Measurements from ENCODE around the gene MTFR2.

MTFR2 gene

GRCh38 chr6:136289579-136290409 is 39.7 kb upstream of the MTFR2 start, which contains the start of gene BCLAF1:
Gene BCLAF1, minus strand, starts transcription at chr6:136289846. Its CDS starts 9,980 bp downstream, at chr6:136279866.
- Histone ChIP-seq H4K91ac (ENCODE audit: low read length) (peak within 1 kb of the TSS; percentile 98), H2BK120ac (ENCODE audit: low read depth, low read length) (peak within 1 kb of the TSS; percentile 90), H3K79me1 (replicated peaks; ENCODE audit: low read length, poor library complexity, severe bottlenecking) (no peaks in the 10 kb centered on the region)

GRCh38 chr6:136289327-136289578 is 39.1 kb upstream of the MTFR2 start:
- Histone ChIP-seq H3K4me1 (ENCODE audit: control insufficient read depth, insufficient read depth, low read depth, low read length) (peaks cover 9% of the 10 kb centered on the region), H3K4me3 (ENCODE audit: insufficient read depth in 1 of 2, low read depth in 1 of 2, low read length in 2 of 2) (peak overlapping the region; percentile 83 to 98), H2AFZ (ENCODE audit: low read depth, low read length) (no peak overlapping the region), H3K9me3 (ENCODE audit: control insufficient read depth, low read length) (no peaks in the 10 kb centered on the region), H2BK12ac (ENCODE audit: low read length in 2 of 2) (peak overlapping the region in 1 of 2 experiments; percentile 18), H4K8ac (ENCODE audit: low read length) (peak overlapping the region; percentile 97), H4K91ac (ENCODE audit: low read length) (peak overlapping the region; percentile 98), H3K18ac (ENCODE audit: low read depth in 1 of 2, low read length in 2 of 2) (peak overlapping the region; percentile 95 to 98), H2BK5ac (ENCODE audit: low read depth, low read length, poor library complexity, severe bottlenecking) (peak overlapping the region; percentile 94), H3K79me1 (replicated peaks; ENCODE audit: low read length, poor library complexity, severe bottlenecking) (no peaks in the 10 kb centered on the region), H3K14ac (ENCODE audit: low read length in 2 of 2) (peak overlapping the region in 1 of 2 experiments; percentile 31), H3K9ac (ENCODE audit: low read length) (peak overlapping the region; percentile 100), H3K27ac (ENCODE audit: low read length, poor library complexity, severe bottlenecking) (peak overlapping the region; percentile 96), H2BK15ac (ENCODE audit: low read depth, poor library complexity, severe bottlenecking) (peak overlapping the region; percentile 44), H2BK120ac (ENCODE audit: low read depth, low read length) (peak overlapping the region; percentile 90), H3K23ac (ENCODE audit: low read length in 2 of 2) (no peak overlapping the region), H3K4ac (ENCODE audit: low read depth in 1 of 2, low read length in 2 of 2) (peak overlapping the region; percentile 64 to 100), H2AK5ac (ENCODE audit: low read length, severe bottlenecking) (peak overlapping the region; percentile 42), H3K4me2 (ENCODE audit: low read length, poor library complexity, severe bottlenecking) (peak overlapping the region; percentile 64), H3K27me3 (ENCODE audit: control insufficient read depth in 1 of 2, insufficient read depth in 1 of 2, low read length in 2 of 2) (no peaks in the 10 kb centered on the region), H3K36me3 (ENCODE audit: control insufficient read depth in 1 of 2, insufficient read depth in 2 of 2, low read depth in 1 of 2, low read length in 2 of 2) (no peaks in the 10 kb centered on the region)
- DNase-seq, result peak; percentile 92
- 0% methylated on average over 24 of the region's 34 CpGs for WGBS

More at GRCh38 chr6:136289579-136290409, 39.7 kb upstream of the MTFR2 start, which contains the start of gene BCLAF1:
- Histone ChIP-seq H3K4me2 (ENCODE audit: low read length, poor library complexity, severe bottlenecking) (peak within 1 kb of the TSS; percentile 64), H2AK5ac (ENCODE audit: low read length, severe bottlenecking) (peak within 1 kb of the TSS; percentile 42), H3K36me3 (ENCODE audit: control insufficient read depth in 1 of 2, insufficient read depth in 2 of 2, low read depth in 1 of 2, low read length in 2 of 2) (no peaks in the 10 kb centered on the region), H3K4me1 (ENCODE audit: control insufficient read depth, insufficient read depth, low read depth, low read length) (peaks cover 9% of the 10 kb centered on the region), H3K9ac (ENCODE audit: low read length) (peak within 1 kb of the TSS; percentile 100), H2BK5ac (ENCODE audit: low read depth, low read length, poor library complexity, severe bottlenecking) (peak within 1 kb of the TSS; percentile 94), H3K14ac (ENCODE audit: low read length in 2 of 2) (peak within 1 kb of the TSS in 1 of 2 experiments; percentile 31), H2AFZ (ENCODE audit: low read depth, low read length) (no peak within 1 kb of the TSS), H2BK15ac (ENCODE audit: low read depth, poor library complexity, severe bottlenecking) (peak within 1 kb of the TSS; percentile 45), H3K4ac (ENCODE audit: low read depth in 1 of 2, low read length in 2 of 2) (peak within 1 kb of the TSS; percentile 87 to 100), H3K4me3 (ENCODE audit: insufficient read depth in 1 of 2, low read depth in 1 of 2, low read length in 2 of 2) (peak within 1 kb of the TSS; percentile 83 to 98), H3K23ac (ENCODE audit: low read length in 2 of 2) (peak within 1 kb of the TSS in 1 of 2 experiments; percentile 89), H4K8ac (ENCODE audit: low read length) (peak within 1 kb of the TSS; percentile 97), H3K9me3 (ENCODE audit: control insufficient read depth, low read length) (no peaks in the 10 kb centered on the region), H3K27me3 (ENCODE audit: control insufficient read depth in 1 of 2, insufficient read depth in 1 of 2, low read length in 2 of 2) (no peaks in the 10 kb centered on the region), H3K27ac (ENCODE audit: low read length, poor library complexity, severe bottlenecking) (peak within 1 kb of the TSS; percentile 97), H3K18ac (ENCODE audit: low read depth in 1 of 2, low read length in 2 of 2) (peak within 1 kb of the TSS; percentile 95 to 98), H2BK12ac (ENCODE audit: low read length in 2 of 2) (peak within 1 kb of the TSS in 1 of 2 experiments; percentile 18)
- WGBS, result 0% methylated on average over 60 of the region's 60 CpGs
- peak; percentile 99 for DNase-seq

- no peak overlapping the region for H4K91ac ChIP-seq (ENCODE audit: low read length)
- H2BK15ac ChIP-seq (ENCODE audit: low read depth, poor library complexity, severe bottlenecking), result no peak overlapping the region
- H3K4me3 ChIP-seq (ENCODE audit: insufficient read depth in 1 of 2, low read depth in 1 of 2, low read length in 2 of 2), result peak overlapping the region; percentile 83 to 98
- peak overlapping the region in 1 of 2 experiments; percentile 6 for H3K4ac ChIP-seq (ENCODE audit: low read depth in 1 of 2, low read length in 2 of 2)
- no peak overlapping the region for H3K14ac ChIP-seq (ENCODE audit: low read length in 2 of 2)
- no peak overlapping the region for H2BK5ac ChIP-seq (ENCODE audit: low read depth, low read length, poor library complexity, severe bottlenecking)
- H2BK12ac ChIP-seq (ENCODE audit: low read length in 2 of 2), result no peak overlapping the region
- peaks cover 9% of the 10 kb centered on the region for H3K4me1 ChIP-seq (ENCODE audit: control insufficient read depth, insufficient read depth, low read depth, low read length)
- H3K23ac ChIP-seq (ENCODE audit: low read length in 2 of 2), result no peak overlapping the region
- H3K27ac ChIP-seq (ENCODE audit: low read length, poor library complexity, severe bottlenecking), result peak overlapping the region; percentile 92
- no peaks in the 10 kb centered on the region for H3K36me3 ChIP-seq (ENCODE audit: control insufficient read depth in 1 of 2, insufficient read depth in 2 of 2, low read depth in 1 of 2, low read length in 2 of 2)
- H3K4me2 ChIP-seq (ENCODE audit: low read length, poor library complexity, severe bottlenecking), result peak overlapping the region; percentile 64
- H2AK5ac ChIP-seq (ENCODE audit: low read length, severe bottlenecking), result no peak overlapping the region
- no peaks in the 10 kb centered on the region for H3K9me3 ChIP-seq (ENCODE audit: control insufficient read depth, low read length)
- H3K18ac ChIP-seq (ENCODE audit: low read depth in 1 of 2, low read length in 2 of 2), result peak overlapping the region in 1 of 2 experiments; percentile 82
- H2AFZ ChIP-seq (ENCODE audit: low read depth, low read length), result no peak overlapping the region
- H3K9ac ChIP-seq (ENCODE audit: low read length), result peak overlapping the region; percentile 100
- peak; percentile 99 for DNase-seq
- H3K79me1 ChIP-seq (replicated peaks; ENCODE audit: low read length, poor library complexity, severe bottlenecking), result no peaks in the 10 kb centered on the region
- WGBS, result 1% methylated on average over 33 of the region's 34 CpGs
- H2BK120ac ChIP-seq (ENCODE audit: low read depth, low read length), result no peak overlapping the region
- no peak overlapping the region for H4K8ac ChIP-seq (ENCODE audit: low read length)
- H3K27me3 ChIP-seq (ENCODE audit: control insufficient read depth in 1 of 2, insufficient read depth in 1 of 2, low read length in 2 of 2), result no peaks in the 10 kb centered on the region
Measured at GRCh38 chr6:136288566-136289326, 38.6 kb upstream of the MTFR2 start.

GRCh38 chr6:136284909-136285308 is 34.8 kb upstream of the MTFR2 start:
- no peaks in the 10 kb centered on the region for H3K27me3 ChIP-seq (ENCODE audit: control insufficient read depth in 1 of 2, insufficient read depth in 1 of 2, low read length in 2 of 2)
- no peak overlapping the region for H4K8ac ChIP-seq (ENCODE audit: low read length)
- no peak overlapping the region for H4K91ac ChIP-seq (ENCODE audit: low read length)
- H3K23ac ChIP-seq (ENCODE audit: low read length in 2 of 2), result no peak overlapping the region
- H3K4me1 ChIP-seq (ENCODE audit: control insufficient read depth, insufficient read depth, low read depth, low read length), result peaks cover 11% of the 10 kb centered on the region
- peak overlapping the region in 1 of 2 experiments; percentile 48 for H3K4me3 ChIP-seq (ENCODE audit: insufficient read depth in 1 of 2, low read depth in 1 of 2, low read length in 2 of 2)
- peak overlapping the region; percentile 59 for H3K9ac ChIP-seq (ENCODE audit: low read length)
- no peak overlapping the region for H3K4ac ChIP-seq (ENCODE audit: low read depth in 1 of 2, low read length in 2 of 2)
- no peaks in the 10 kb centered on the region for H3K9me3 ChIP-seq (ENCODE audit: control insufficient read depth, low read length)
- H3K36me3 ChIP-seq (ENCODE audit: control insufficient read depth in 1 of 2, insufficient read depth in 2 of 2, low read depth in 1 of 2, low read length in 2 of 2), result peaks cover 0 to 19% of the 10 kb centered on the region in 2 experiments
- no peak overlapping the region for H2BK15ac ChIP-seq (ENCODE audit: low read depth, poor library complexity, severe bottlenecking)
- peak overlapping the region in 1 of 2 experiments; percentile 39 for H3K18ac ChIP-seq (ENCODE audit: low read depth in 1 of 2, low read length in 2 of 2)
- H2BK12ac ChIP-seq (ENCODE audit: low read length in 2 of 2), result no peak overlapping the region
- H3K14ac ChIP-seq (ENCODE audit: low read length in 2 of 2), result no peak overlapping the region
- H3K4me2 ChIP-seq (ENCODE audit: low read length, poor library complexity, severe bottlenecking), result peak overlapping the region; percentile 38
- no peak overlapping the region for H2AFZ ChIP-seq (ENCODE audit: low read depth, low read length)
- H3K27ac ChIP-seq (ENCODE audit: low read length, poor library complexity, severe bottlenecking), result no peak overlapping the region
- DNase-seq, result peak; percentile 82
- no peak overlapping the region for H2AK5ac ChIP-seq (ENCODE audit: low read length, severe bottlenecking)
- H2BK120ac ChIP-seq (ENCODE audit: low read depth, low read length), result no peak overlapping the region
- no peaks in the 10 kb centered on the region for H3K79me1 ChIP-seq (replicated peaks; ENCODE audit: low read length, poor library complexity, severe bottlenecking)
- H2BK5ac ChIP-seq (ENCODE audit: low read depth, low read length, poor library complexity, severe bottlenecking), result no peak overlapping the region
- WGBS, result 22% methylated on average over 2 of the region's 2 CpGs

All from mesenchymal stem cell (in vitro differentiated cells and primary cell).